Caco-2 (cell line): ENCODE measurements around the gene FIBCD1. TPM values are rescaled to one million over a fixed set of nuclear protein-coding genes. Genes with fewer than 3 reads are reported as not detected.

Source experiments
- BruUV-seq: library from RNA; stranded (reverse); fragments of 400-500 nt; replicated peaks from 2 replicates; lab custom pipeline; 2021; lab: Mats Ljungman, UMichigan
- CTCF ChIA-PET: fragments of 300-600 bp; sonication (Branson Sonifier 250); formaldehyde crosslinking; loops from one replicate; lab custom pipeline; 2022; ENCODE audit warnings: antibody characterized with exemption; lab: Charles Lee
- POLR2A ChIA-PET: fragments of 300-600 bp; sonication (Branson Sonifier 250); formaldehyde crosslinking; loops from one replicate; lab custom pipeline; 2022; ENCODE audit warnings: antibody characterized with exemption; lab: Charles Lee
- DNase-seq, 2 experiments: peaks; one replicate each; pipeline versions ENCODE4 v3.0.0 to v3.0.0-alpha.2; 2020 to 2022
- H3K27me3 ChIP-seq: replicated peaks from 2 replicates; pipeline ENCODE4 v1.6.0; 2011; ENCODE audit warnings: low read length; ENCODE audit not compliant: control insufficient read depth, insufficient read depth
- H3K36me3 ChIP-seq: 2 replicates; pipeline ENCODE4 v1.5.1; 2011; ENCODE audit warnings: low read length; ENCODE audit not compliant: control insufficient read depth, insufficient read depth
- H3K4me1 ChIP-seq: fragments of 250-450 bp; sonication (Bioruptor Pico); 2 replicates; pipeline ENCODE4 v1.5.1; 2020; ENCODE audit warnings: mild to moderate bottlenecking
- H3K4me3 ChIP-seq: 2 replicates; pipeline ENCODE4 v1.5.1; 2011; ENCODE audit warnings: low read depth, mild to moderate bottlenecking, control low read depth, low read length
- H3K9me3 ChIP-seq: fragments of 250-450 bp; sonication (Bioruptor Pico); 2 replicates; pipeline ENCODE4 v1.5.1; 2020; ENCODE audit warnings: mild to moderate bottlenecking, moderate library complexity
- H3K27ac Mint-ChIP-seq: one replicate; pipeline ENCODE4 v1.8.0; 2022; ENCODE audit warnings: mixed read lengths; ENCODE audit not compliant: unreplicated experiment
- H3K27me3 Mint-ChIP-seq: one replicate; pipeline ENCODE4 v1.8.0; 2022; ENCODE audit warnings: mixed read lengths; ENCODE audit not compliant: insufficient read depth, unreplicated experiment
- H3K36me3 Mint-ChIP-seq: one replicate; pipeline ENCODE4 v1.8.0; 2022; ENCODE audit warnings: mild to moderate bottlenecking, mixed read lengths; ENCODE audit not compliant: insufficient read depth, unreplicated experiment
- H3K4me1 Mint-ChIP-seq: one replicate; pipeline ENCODE4 v1.8.0; 2022; ENCODE audit warnings: low read depth, mixed read lengths; ENCODE audit not compliant: unreplicated experiment
- H3K4me3 Mint-ChIP-seq: one replicate; pipeline ENCODE4 v1.8.0; 2022; ENCODE audit warnings: mild to moderate bottlenecking, moderate library complexity, mixed read lengths; ENCODE audit not compliant: unreplicated experiment
- H3K9me3 Mint-ChIP-seq: one replicate; pipeline ENCODE4 v1.8.0; 2022; ENCODE audit warnings: mixed read lengths; ENCODE audit not compliant: unreplicated experiment
- intact Hi-C: fragments of 100-400 bp; cut with micrococcal nuclease; formaldehyde crosslinking; loops from one replicate; pipeline ENCODE4 v1.10.0; 2022; ENCODE audit not compliant: unreplicated experiment
- total RNA-seq: library from RNA; stranded (reverse); gene quantifications from 2 replicates; pipeline ENCODE4 v1.2.3, GENCODE V29; 2022
- TF ChIP-seq, protein P1 (sequence below), 2 experiments: fragments of 200-600 bp in 1 of 2; IDR thresholded peaks; 1 replicate in 1 of 2; 2 replicates in 1 of 2; pipeline versions ENCODE4 v1.5.1 to v1.8.0; 2011 to 2022; ENCODE audit warnings: antibody characterized with exemption in 1 of 2, control low read depth in 1 of 2, inconsistent platforms in 1 of 2, low read depth in 1 of 2, low read length in 1 of 2, mild to moderate bottlenecking in 1 of 2, moderate library complexity in 1 of 2; ENCODE audit not compliant: insufficient read depth in 1 of 2, severe bottlenecking in 1 of 2, unreplicated experiment in 1 of 2

Gene FIBCD1
- total RNA-seq, 1 experiment from 2014 or later, result not detected

DNA sequence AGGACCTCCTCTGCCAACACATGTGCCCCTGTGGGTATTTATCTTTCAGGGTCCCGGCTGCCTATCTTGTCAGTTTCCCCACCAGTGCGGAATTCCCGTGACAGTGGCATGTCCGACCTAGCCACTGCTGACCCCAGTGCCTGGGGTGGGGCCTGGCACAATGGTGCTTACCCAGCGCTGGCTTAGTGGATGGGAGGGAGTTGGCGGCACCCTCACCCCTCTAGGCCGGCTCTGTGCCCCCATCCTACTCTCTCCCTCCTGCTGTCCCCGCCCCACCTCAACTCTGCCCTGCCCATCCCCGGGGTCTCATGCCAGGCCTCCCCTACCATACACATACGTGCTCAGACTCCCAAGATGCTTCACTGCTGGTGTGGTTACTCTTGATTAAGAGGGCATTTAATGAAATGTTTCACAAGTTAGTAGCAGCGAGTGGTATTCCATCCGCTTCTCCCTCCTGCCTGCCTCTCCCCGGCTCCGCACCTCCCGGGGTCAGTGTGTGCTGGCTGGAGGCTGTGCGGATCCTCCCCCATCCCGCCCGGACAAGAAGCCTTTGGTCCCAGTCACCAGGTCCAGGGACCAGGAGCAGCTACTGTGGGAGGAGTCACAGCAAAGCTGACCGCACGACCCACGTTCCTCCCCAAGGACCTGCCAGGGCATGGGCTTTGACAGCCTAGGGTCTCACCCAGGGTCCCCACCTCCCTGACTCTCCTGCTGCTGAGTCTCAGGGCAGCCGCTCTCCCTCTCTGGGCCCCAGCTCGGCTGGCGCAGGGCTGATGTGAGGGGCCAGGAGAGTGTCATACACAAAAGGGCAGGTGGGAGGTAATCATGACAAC lies 32.9 kb downstream of the FIBCD1 start:
- no peaks in the 10 kb centered on the region for H3K36me3 Mint-ChIP-seq
- H3K4me3 ChIP-seq, result no peak overlapping the region
- no peaks in the 10 kb centered on the region for H3K4me1 ChIP-seq
- no peaks in the 10 kb centered on the region for H3K27me3 ChIP-seq
- TF ChIP-seq, protein P1, sequence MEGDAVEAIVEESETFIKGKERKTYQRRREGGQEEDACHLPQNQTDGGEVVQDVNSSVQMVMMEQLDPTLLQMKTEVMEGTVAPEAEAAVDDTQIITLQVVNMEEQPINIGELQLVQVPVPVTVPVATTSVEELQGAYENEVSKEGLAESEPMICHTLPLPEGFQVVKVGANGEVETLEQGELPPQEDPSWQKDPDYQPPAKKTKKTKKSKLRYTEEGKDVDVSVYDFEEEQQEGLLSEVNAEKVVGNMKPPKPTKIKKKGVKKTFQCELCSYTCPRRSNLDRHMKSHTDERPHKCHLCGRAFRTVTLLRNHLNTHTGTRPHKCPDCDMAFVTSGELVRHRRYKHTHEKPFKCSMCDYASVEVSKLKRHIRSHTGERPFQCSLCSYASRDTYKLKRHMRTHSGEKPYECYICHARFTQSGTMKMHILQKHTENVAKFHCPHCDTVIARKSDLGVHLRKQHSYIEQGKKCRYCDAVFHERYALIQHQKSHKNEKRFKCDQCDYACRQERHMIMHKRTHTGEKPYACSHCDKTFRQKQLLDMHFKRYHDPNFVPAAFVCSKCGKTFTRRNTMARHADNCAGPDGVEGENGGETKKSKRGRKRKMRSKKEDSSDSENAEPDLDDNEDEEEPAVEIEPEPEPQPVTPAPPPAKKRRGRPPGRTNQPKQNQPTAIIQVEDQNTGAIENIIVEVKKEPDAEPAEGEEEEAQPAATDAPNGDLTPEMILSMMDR (IDR thresholded peaks at IDR 0.05; ENCODE audit: insufficient read depth in 1 of 2, low read depth in 1 of 2, low read length in 1 of 2, severe bottlenecking in 1 of 2, unreplicated experiment in 1 of 2), result no peak
- ChIA-PET POLR2A (interaction anchor here (0.5 kb wide), 1 partner anchor 22 kb away, joined by 8 read pairs; no protein-coding TSS in a partner anchor), CTCF (no interaction called here)
- intact Hi-C loops, result no loop called here
- no peak overlapping the region for H3K4me3 Mint-ChIP-seq
- peaks cover 2% of the 10 kb centered on the region for H3K27me3 Mint-ChIP-seq
- no TSS peak for BruUV-seq
- H3K4me1 Mint-ChIP-seq, result no peaks in the 10 kb centered on the region
- H3K36me3 ChIP-seq, result no peaks in the 10 kb centered on the region
- H3K9me3 Mint-ChIP-seq, result no peaks in the 10 kb centered on the region
- H3K27ac Mint-ChIP-seq, result no peak overlapping the region
- no peak for DNase-seq
- no peaks in the 10 kb centered on the region for H3K9me3 ChIP-seq

DNA sequence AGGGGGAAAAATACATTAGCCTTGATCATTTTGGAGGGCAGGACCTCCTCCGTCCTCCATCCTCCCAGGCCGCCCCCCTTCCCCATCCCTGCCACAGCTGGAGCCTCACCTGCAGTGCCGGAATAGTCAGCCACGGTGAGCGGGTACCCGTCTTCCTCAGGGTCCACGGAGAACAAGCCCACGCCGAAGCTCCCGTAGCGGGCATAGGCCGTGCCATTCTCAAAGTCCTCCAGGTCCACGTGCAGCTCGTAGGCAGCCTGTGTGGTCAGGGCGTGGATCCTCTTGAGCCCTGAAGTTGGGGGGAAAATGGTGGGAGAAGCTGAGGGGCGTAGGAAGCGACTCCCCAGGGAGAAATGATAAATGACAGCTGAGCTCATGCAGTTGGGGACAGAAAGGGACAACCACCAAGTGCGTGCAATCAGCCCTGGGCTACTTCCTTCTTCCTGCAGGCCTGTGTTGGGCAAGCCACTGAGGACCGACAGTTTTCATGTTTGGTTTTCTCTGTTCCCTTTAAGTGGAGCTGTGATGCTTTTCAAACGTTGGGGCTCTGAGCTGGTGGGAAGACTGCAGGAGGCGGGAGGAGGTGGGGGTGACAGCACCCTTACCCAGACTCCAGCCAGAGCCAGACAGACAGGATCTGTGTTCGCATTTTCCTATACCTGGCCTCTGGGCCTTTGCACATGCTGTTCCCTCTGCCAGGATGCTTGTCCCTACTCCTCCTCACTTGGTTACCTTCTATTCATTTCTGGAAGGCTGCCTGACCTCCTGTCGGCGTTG lies 33.7 kb downstream of the FIBCD1 start:
- Histone ChIP-seq H3K36me3 (no peaks in the 10 kb centered on the region), H3K4me3 (no peak overlapping the region), H3K27me3 (no peaks in the 10 kb centered on the region), H3K4me1 (no peaks in the 10 kb centered on the region), H3K9me3 (no peaks in the 10 kb centered on the region)
- BruUV-seq, result no TSS peak
- H3K4me3 Mint-ChIP-seq, result no peak overlapping the region
- intact Hi-C loops, result no loop called here
- peaks cover 2% of the 10 kb centered on the region for H3K27me3 Mint-ChIP-seq
- no peaks in the 10 kb centered on the region for H3K4me1 Mint-ChIP-seq
- H3K36me3 Mint-ChIP-seq, result no peaks in the 10 kb centered on the region
- no peak for DNase-seq
- ChIA-PET POLR2A (interaction anchor here (0.5 kb wide), 1 partner anchor 23 kb away, joined by 8 read pairs; no protein-coding TSS in a partner anchor), CTCF (no interaction called here)
- H3K27ac Mint-ChIP-seq, result no peak overlapping the region
- TF ChIP-seq, protein P1 (IDR thresholded peaks at IDR 0.05; ENCODE audit: insufficient read depth in 1 of 2, low read depth in 1 of 2, low read length in 1 of 2, severe bottlenecking in 1 of 2, unreplicated experiment in 1 of 2), result no peak
- H3K9me3 Mint-ChIP-seq, result no peaks in the 10 kb centered on the region
